Right lobe of liver (tissue), 6 donors: ENCODE measurements around the gene MYO1A. TPM values are rescaled to one million over a fixed set of nuclear protein-coding genes. Genes with fewer than 3 reads are reported as not detected.

Experiments used
- ATAC-seq, 4 donors: fragments of 200-7000 bp; cut with Tn5 transposase; one replicate each; pipeline ENCODE4 v1.9.1; 2020; ENCODE audit warnings: mild to moderate bottlenecking in 4 of 4, moderate library complexity in 4 of 4
- DNase-seq, 3 donors: peaks; one replicate each; pipeline ENCODE4 v3.0.0-alpha.2; 2020
- H3K27ac ChIP-seq, 3 donors: fragments of 200-600 bp; one replicate each; pipeline ENCODE4 v1.8.0; 2022
- H3K27me3 ChIP-seq, 2 donors: fragments of 200-600 bp; one replicate each; pipeline ENCODE4 v1.8.0; 2022
- H3K36me3 ChIP-seq, 4 donors: fragments of 200-600 bp; sonication (generic) in 1 of 4; one replicate each; pipeline versions ENCODE4 v1.5.1 to v1.8.0; 2017 to 2022; ENCODE audit warnings: control low read depth in 1 of 4
- H3K4me1 ChIP-seq, 4 donors: fragments of 200-600 bp; sonication (generic) in 1 of 4; one replicate each; pipeline versions ENCODE4 v1.5.1 to v1.8.0; 2017 to 2022; ENCODE audit warnings: control low read depth in 1 of 4
- H3K4me3 ChIP-seq, 3 donors: fragments of 200-600 bp; one replicate each; pipeline ENCODE4 v1.8.0; 2022
- H3K9me3 ChIP-seq, 4 donors: fragments of 200-600 bp; sonication (generic) in 1 of 4; one replicate each; pipeline versions ENCODE4 v1.5.1 to v1.8.0; 2017 to 2022; ENCODE audit warnings: control low read depth in 1 of 4
- POLR2A ChIP-seq: fragments of 450-650 bp; IDR thresholded peaks from one replicate; pipeline ENCODE4 v1.6.1; 2017; ENCODE audit warnings: antibody characterized with exemption, mild to moderate bottlenecking
- WGBS: methylation state at CpG from one replicate; pipeline ENCODE4 v1.1.6; 2018; ENCODE audit warnings: low coverage, low lambda C conversion rate; ENCODE audit not compliant: insufficient coverage; ENCODE audit errors: missing lambda C conversion rate; 5-methylcytosine and 5-hydroxymethylcytosine counted together
- intact Hi-C, 2 donors: fragments of 100-400 bp; cut with DNase I; formaldehyde crosslinking; loops; one replicate each; pipeline versions ENCODE4 v1.11.2 to v1.14.1; 2022
- total RNA-seq, 6 experiments: library from RNA; depleted of rRNA in 2 of 6; stranded (reverse); fragments of >200 nt in 2 of 6; fragmentation: NEBNext Ultra II Directional in 3 of 6; extraction: Animal tissue kit (Norgen Biotek cat#: 25700) in 3 of 6; gene quantifications; one replicate each; pipeline versions ENCODE4 v1.1.0 to v1.2.4, GENCODE V29; 2016 to 2023
- TF ChIP-seq, protein P1 (sequence below), 4 donors: fragments of 200-600 bp in 3 of 4; fragments of 450-650 bp in 1 of 4; IDR thresholded peaks; one replicate each; pipeline versions ENCODE4 v1.5.1 to v1.8.0; 2016 to 2022; ENCODE audit warnings: antibody characterized with exemption in 4 of 4, mild to moderate bottlenecking in 2 of 4
- donor health status: DM: no; HTN: yes; CAD: no.
- donor health status: DM: no; HTN: no; CAD: no.
- donor health status: DM: no; HTN: no; CAD: no.
- donor health status: DM: no; HTN: yes; CAD: no.
- donor health status: DM: no; HTN: yes; CAD: no.

Gene MYO1A
- total RNA-seq, 6 experiments from 2014 or later, result 0.27 to 1.9 (median 0.68) TPM; not detected in 1

- no peak for TF ChIP-seq POLR2A
- TF ChIP-seq, protein P1, sequence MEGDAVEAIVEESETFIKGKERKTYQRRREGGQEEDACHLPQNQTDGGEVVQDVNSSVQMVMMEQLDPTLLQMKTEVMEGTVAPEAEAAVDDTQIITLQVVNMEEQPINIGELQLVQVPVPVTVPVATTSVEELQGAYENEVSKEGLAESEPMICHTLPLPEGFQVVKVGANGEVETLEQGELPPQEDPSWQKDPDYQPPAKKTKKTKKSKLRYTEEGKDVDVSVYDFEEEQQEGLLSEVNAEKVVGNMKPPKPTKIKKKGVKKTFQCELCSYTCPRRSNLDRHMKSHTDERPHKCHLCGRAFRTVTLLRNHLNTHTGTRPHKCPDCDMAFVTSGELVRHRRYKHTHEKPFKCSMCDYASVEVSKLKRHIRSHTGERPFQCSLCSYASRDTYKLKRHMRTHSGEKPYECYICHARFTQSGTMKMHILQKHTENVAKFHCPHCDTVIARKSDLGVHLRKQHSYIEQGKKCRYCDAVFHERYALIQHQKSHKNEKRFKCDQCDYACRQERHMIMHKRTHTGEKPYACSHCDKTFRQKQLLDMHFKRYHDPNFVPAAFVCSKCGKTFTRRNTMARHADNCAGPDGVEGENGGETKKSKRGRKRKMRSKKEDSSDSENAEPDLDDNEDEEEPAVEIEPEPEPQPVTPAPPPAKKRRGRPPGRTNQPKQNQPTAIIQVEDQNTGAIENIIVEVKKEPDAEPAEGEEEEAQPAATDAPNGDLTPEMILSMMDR (IDR thresholded peaks at IDR 0.05), result no peak
- ATAC-seq (no peak), DNase-seq (no peak)
- WGBS, result 78% methylated on average over 2 of the region's 2 CpGs
- no peak overlapping the region for H3K27ac ChIP-seq
- H3K36me3 ChIP-seq, result peaks cover 0 to 8% (median 0%) of the 10 kb centered on the region in 4 donors
- peaks cover 0 to 13% (median 0%) of the 10 kb centered on the region in 4 donors for H3K4me1 ChIP-seq
- no peaks in the 10 kb centered on the region for H3K27me3 ChIP-seq
- intact Hi-C loops, result loop anchor here in 1 of 2 donors (5.0 kb wide), 1 partner anchor 35 kb away; no protein-coding TSS in a partner anchor
- no peaks in the 10 kb centered on the region for H3K9me3 ChIP-seq
- no peak overlapping the region for H3K4me3 ChIP-seq
Observed at GRCh38 chr12:57072661-57073060, 22.7 kb upstream of the MYO1A start.

DNA sequence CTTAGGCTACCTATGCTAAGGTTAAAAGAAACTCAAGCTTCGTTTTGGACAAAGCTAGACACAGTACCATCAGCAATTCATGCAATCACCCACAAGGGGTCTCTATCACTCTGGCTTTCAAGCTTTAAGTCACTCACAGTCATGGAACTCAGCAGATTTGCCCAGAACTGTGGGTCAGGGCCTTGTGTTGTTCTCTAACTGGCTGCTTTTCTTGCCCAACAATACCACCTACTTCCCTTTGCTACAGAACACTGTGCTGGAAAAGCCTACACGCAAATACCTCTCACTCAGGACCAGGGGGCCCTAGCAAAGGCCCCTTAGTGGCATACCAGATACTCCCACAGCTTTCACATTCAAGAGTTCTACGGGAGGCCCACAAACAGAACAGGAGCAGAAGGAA is 19.6 kb upstream of the MYO1A start:
- Histone ChIP-seq H3K9me3 (no peaks in the 10 kb centered on the region), H3K4me3 (no peak overlapping the region), H3K27ac (peak overlapping the region; percentile 52 to 70 (median 70)), H3K36me3 (peaks cover 0 to 8% (median 0%) of the 10 kb centered on the region in 4 donors), H3K27me3 (no peaks in the 10 kb centered on the region), H3K4me1 (peaks cover 0 to 9% (median 0%) of the 10 kb centered on the region in 4 donors)
- ATAC-seq (peak; percentile 98 to 99 (median 98)), DNase-seq (peak in 2 of 3 donors; percentile 37 to 75)
- 6% methylated on average over 3 of the region's 3 CpGs for WGBS
- intact Hi-C loops, result loop anchor here in 1 of 2 donors (5.0 kb wide), 2 partner anchors 43 to 57 kb away; partner anchors contain the start of gene STAT6
- TF ChIP-seq POLR2A, result no peak
- TF ChIP-seq, protein P1 (IDR thresholded peaks at IDR 0.05), result peak; percentile 87 to 97 (median 93)

- intact Hi-C loops, result loop anchor here in 1 of 2 donors (5.0 kb wide), 2 partner anchors 46 to 54 kb away; partner anchors contain the start of gene STAT6
- Histone ChIP-seq H3K4me1 (peaks cover 0 to 9% (median 0%) of the 10 kb centered on the region in 4 donors), H3K9me3 (no peaks in the 10 kb centered on the region), H3K4me3 (no peak overlapping the region), H3K27ac (no peak overlapping the region), H3K36me3 (peaks cover 0 to 8% (median 0%) of the 10 kb centered on the region in 4 donors), H3K27me3 (no peaks in the 10 kb centered on the region)
- no peak for TF ChIP-seq POLR2A
- TF ChIP-seq, protein P1 (IDR thresholded peaks at IDR 0.05), result no peak
- ATAC-seq (no peak), DNase-seq (no peak)
- WGBS, result 53% methylated on average over 2 of the region's 2 CpGs
Observed at GRCh38 chr12:57066245-57066644, 16.3 kb upstream of the MYO1A start.

GRCh38 chr12:57063991-57064685 is 14.2 kb upstream of the MYO1A start:
- no peak overlapping the region for H3K4me3 ChIP-seq
- peak in 2 of 4 donors; percentile 10 to 53 for ATAC-seq
- no peak for TF ChIP-seq POLR2A
- TF ChIP-seq, protein P1 (IDR thresholded peaks at IDR 0.05), result no peak
- H3K27me3 ChIP-seq, result no peaks in the 10 kb centered on the region
- no peaks in the 10 kb centered on the region for H3K4me1 ChIP-seq
- H3K36me3 ChIP-seq, result peaks cover 0 to 7% (median 2%) of the 10 kb centered on the region in 4 donors
- WGBS, result 49% methylated on average over 5 of the region's 5 CpGs
- DNase-seq, result no peak
- intact Hi-C loops, result no loop called here
- no peaks in the 10 kb centered on the region for H3K9me3 ChIP-seq
- H3K27ac ChIP-seq, result no peak overlapping the region
